Heart left ventricle (tissue), 16 donors: ENCODE data around the gene ZNF683. TPM values are rescaled to one million over a fixed set of nuclear protein-coding genes. Genes with fewer than 3 reads are reported as not detected.

ENCODE experiments used
- ATAC-seq, 4 donors: fragments of 200-7000 bp; cut with Tn5 transposase; one replicate each; pipeline ENCODE4 v1.9.1; 2020 to 2022; ENCODE audit warnings: moderate library complexity in 4 of 4, mild to moderate bottlenecking in 3 of 4, moderate number of reproducible peaks in 1 of 4
- DNase-seq, 5 donors: peaks; one replicate each; pipeline ENCODE4 v3.0.0-alpha.2; 2020
- H3K27ac ChIP-seq, 12 donors: fragments of 200-600 bp; sonication (generic) in 4 of 12; one replicate each; pipeline versions ENCODE4 v1.5.0 to v1.8.0; 2016 to 2022; ENCODE audit warnings: mild to moderate bottlenecking in 2 of 12
- H3K27me3 ChIP-seq, 9 donors: fragments of 200-600 bp; sonication (generic) in 2 of 9; one replicate each; pipeline versions ENCODE4 v1.5.1 to v1.8.0; 2016 to 2022; ENCODE audit warnings: mild to moderate bottlenecking in 3 of 9
- H3K36me3 ChIP-seq, 9 donors: fragments of 200-600 bp; sonication (generic) in 2 of 9; one replicate each; pipeline versions ENCODE4 v1.5.0 to v1.8.0; 2018 to 2022; ENCODE audit warnings: mild to moderate bottlenecking in 2 of 9
- H3K4me1 ChIP-seq, 12 donors: fragments of 200-600 bp; sonication (generic) in 4 of 12; one replicate each; pipeline versions ENCODE4 v1.5.0 to v1.8.0; 2016 to 2022; ENCODE audit warnings: mild to moderate bottlenecking in 3 of 12
- H3K4me3 ChIP-seq, 12 donors: fragments of 200-600 bp; sonication (generic) in 4 of 12; one replicate each; pipeline versions ENCODE4 v1.5.0 to v1.8.0; 2017 to 2022; ENCODE audit warnings: mild to moderate bottlenecking in 9 of 12, moderate library complexity in 4 of 12
- H3K9me3 ChIP-seq, 12 donors: fragments of 200-600 bp; sonication (generic) in 4 of 12; one replicate each; pipeline versions ENCODE4 v1.5.0 to v1.8.0; 2016 to 2022; ENCODE audit warnings: mild to moderate bottlenecking in 1 of 12
- POLR2A ChIP-seq, 2 donors: fragments of 450-650 bp; IDR thresholded peaks; one replicate each; pipeline ENCODE4 v1.6.1; 2017; ENCODE audit warnings: antibody characterized with exemption in 2 of 2, mild to moderate bottlenecking in 2 of 2, moderate library complexity in 2 of 2
- WGBS, 4 donors: extraction: QIAGEN DNeasy Blood & Tissue Kit in 2 of 4; methylation state at CpG; one replicate each; pipeline versions ENCODE4 v1.1.5 to v1.1.7; 2013 to 2018; 5-methylcytosine and 5-hydroxymethylcytosine counted together
- intact Hi-C, 10 donors: fragments of 100-400 bp; cut with DNase I; formaldehyde crosslinking; loops; one replicate each; pipeline versions ENCODE4 v1.11.1 to v1.14.2; 2022
- polyA plus RNA-seq, 2 donors: library from polyadenylated mRNA; stranded (reverse); fragments of 200-250 nt; gene quantifications; one replicate each; pipeline ENCODE4 v1.2.3, GENCODE V29; 2013
- total RNA-seq, 9 donors: library from RNA; depleted of rRNA in 2 of 9; stranded (reverse); fragments of >200 nt in 2 of 9; fragmentation: NEBNext Ultra II Directional in 3 of 9; extraction: Animal tissue kit (Norgen Biotek cat#: 25700) in 3 of 9; gene quantifications; one replicate each; pipeline versions ENCODE4 v1.1.0 to v1.2.4, GENCODE V29; 2016 to 2023
- TF ChIP-seq, protein P1 (sequence below), 12 donors: fragments of 200-600 bp; sonication (generic) in 4 of 12; IDR thresholded peaks; one replicate each; pipeline versions ENCODE4 v1.5.0 to v1.8.0; 2018 to 2022; ENCODE audit warnings: antibody characterized with exemption in 12 of 12, mild to moderate bottlenecking in 5 of 12
- donor health status: ischemic (EF 13 %, LVEDD 7.1; RV severe dilation, severe dysfunction).
- donor health status: healthy with polysubstance abuse.
- donor health status: DM: no; HTN: yes; CAD: no.
- donor health status: DM: no; HTN: no; CAD: no.
- donor health status: ischemic (EF 25% LVEDD 6.9; RV normal size, moderate dysfunction).
- donor health status: ischemic (EF 25% LVEDD 5.7; RV mildly dilated, moderate dysfunction).
- donor health status: healthy.
- donor health status: DM: yes; HTN: yes; CAD: no.
- donor health status: ischemic (EF 35%, LVEDD 5.7; RV mildly dilated, moderate dysfunction).
- donor health status: nonischemic (EF 11% LVEDD 7.7; RV severe dilation, severe dysfunction).
- donor health status: DM: yes; HTN: yes; CAD: no.
- donor health status: PGD.
- donor health status: ischemic (EF 29% LVEDD 5.4; RV normal size, mild dysfunction).
- donor health status: nonischemic (EF 23%, LVEDD 6.1; RV moderate dilation, normal function).

ZNF683 gene
- total and polyA plus RNA-seq, 11 donors: 0.04 to 1.2 (median 0.38) TPM; not detected in 7

DNA sequence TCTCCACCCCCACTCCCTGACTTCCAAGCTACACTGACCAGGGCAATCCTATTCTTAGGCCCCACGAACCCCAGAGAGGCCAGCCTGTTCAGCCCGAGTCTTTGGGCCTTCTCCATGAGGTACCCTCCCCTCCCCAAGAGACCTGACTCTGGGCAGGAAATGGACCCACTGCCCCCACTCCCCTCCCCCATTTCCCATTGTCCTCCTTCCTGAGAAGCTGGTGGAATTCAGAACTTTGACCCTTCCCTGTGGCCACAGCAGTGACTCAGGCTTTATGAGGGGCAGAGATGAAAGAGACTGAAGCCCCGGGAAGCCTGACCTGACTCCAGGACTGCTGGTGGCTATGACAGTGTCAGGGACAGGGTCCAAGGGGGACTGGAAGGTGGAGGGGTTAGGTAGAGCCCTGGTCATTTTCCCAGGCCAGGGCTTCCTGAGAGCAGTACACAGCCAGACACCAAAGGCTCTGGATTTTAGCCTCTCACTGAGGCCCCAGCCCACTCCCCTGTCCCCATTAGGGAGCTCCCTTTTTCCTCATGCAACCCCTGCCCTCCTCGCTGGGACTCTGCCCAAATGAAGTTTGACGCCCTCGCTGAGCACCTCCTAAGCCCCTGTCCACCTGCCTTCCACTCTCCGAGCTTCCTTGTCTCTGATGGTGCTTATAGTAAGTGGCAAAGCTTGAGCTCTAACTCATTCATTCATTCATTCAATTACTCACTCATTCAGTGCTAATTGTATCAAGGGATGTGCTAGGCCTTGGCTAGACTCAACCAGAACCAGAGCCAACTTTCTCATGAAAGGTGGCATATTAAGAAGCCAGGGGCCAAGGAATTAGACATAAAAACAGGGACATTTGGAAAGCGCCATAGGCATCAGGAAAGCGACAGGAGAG is 21.6 kb downstream of the ZNF683 start:
- no peaks in the 10 kb centered on the region for H3K36me3 ChIP-seq
- DNase-seq (no peak), ATAC-seq (peak in 1 of 4 donors; percentile 9)
- H3K4me3 ChIP-seq: no peak overlapping the region
- no peaks in the 10 kb centered on the region for H3K9me3 ChIP-seq
- WGBS, 4 donors: 77 to 83% (median 79%) methylated on average over 9 of the region's 9 CpGs
- no peak overlapping the region for H3K27ac ChIP-seq
- peaks cover 0 to 6% (median 0%) of the 10 kb centered on the region in 12 donors for H3K4me1 ChIP-seq
- peaks cover 0 to 19% (median 0%) of the 10 kb centered on the region in 9 donors for H3K27me3 ChIP-seq
- TF ChIP-seq, protein P1, sequence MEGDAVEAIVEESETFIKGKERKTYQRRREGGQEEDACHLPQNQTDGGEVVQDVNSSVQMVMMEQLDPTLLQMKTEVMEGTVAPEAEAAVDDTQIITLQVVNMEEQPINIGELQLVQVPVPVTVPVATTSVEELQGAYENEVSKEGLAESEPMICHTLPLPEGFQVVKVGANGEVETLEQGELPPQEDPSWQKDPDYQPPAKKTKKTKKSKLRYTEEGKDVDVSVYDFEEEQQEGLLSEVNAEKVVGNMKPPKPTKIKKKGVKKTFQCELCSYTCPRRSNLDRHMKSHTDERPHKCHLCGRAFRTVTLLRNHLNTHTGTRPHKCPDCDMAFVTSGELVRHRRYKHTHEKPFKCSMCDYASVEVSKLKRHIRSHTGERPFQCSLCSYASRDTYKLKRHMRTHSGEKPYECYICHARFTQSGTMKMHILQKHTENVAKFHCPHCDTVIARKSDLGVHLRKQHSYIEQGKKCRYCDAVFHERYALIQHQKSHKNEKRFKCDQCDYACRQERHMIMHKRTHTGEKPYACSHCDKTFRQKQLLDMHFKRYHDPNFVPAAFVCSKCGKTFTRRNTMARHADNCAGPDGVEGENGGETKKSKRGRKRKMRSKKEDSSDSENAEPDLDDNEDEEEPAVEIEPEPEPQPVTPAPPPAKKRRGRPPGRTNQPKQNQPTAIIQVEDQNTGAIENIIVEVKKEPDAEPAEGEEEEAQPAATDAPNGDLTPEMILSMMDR (IDR thresholded peaks at IDR 0.05): no peak
- intact Hi-C loops: no loop called here

DNA sequence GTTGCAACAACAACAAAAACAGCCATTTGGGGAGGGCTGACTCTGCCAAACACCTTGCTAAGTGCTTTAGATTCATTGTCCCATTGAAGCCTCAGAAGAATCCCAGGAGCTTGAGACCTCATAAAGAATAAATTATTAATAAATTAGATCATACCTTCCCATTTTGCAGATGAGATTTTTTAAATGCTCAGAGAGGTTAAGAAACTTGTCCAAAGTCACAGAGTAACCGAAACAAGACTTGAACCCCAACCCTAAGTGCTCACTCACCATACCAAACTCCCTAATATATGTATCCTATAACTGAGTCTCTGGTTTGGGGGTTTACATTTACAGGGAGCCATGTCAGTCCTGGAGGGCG is 22.2 kb downstream of the ZNF683 start:
- TF ChIP-seq, protein P1 (IDR thresholded peaks at IDR 0.05): no peak
- TF ChIP-seq POLR2A (IDR thresholded peaks at IDR 0.05): no peak
- DNase-seq (no peak), ATAC-seq (no peak)
- Histone ChIP-seq H3K27me3 (peaks cover 0 to 12% (median 0%) of the 10 kb centered on the region in 9 donors), H3K4me3 (no peak overlapping the region), H3K27ac (no peak overlapping the region), H3K36me3 (no peaks in the 10 kb centered on the region), H3K4me1 (peaks cover 0 to 6% (median 0%) of the 10 kb centered on the region in 12 donors), H3K9me3 (no peaks in the 10 kb centered on the region)
- intact Hi-C loops: no loop called here
- WGBS, 4 donors: 77 to 84% (median 82%) methylated on average over 2 of the region's 2 CpGs

GRCh38 chr1:26349877-26350244 is 22.7 kb downstream of the ZNF683 start:
- Histone ChIP-seq H3K4me3 (no peak overlapping the region), H3K36me3 (no peaks in the 10 kb centered on the region), H3K27me3 (peaks cover 0 to 8% (median 0%) of the 10 kb centered on the region in 9 donors), H3K4me1 (peaks cover 0 to 6% (median 0%) of the 10 kb centered on the region in 12 donors), H3K9me3 (no peaks in the 10 kb centered on the region), H3K27ac (no peak overlapping the region)
- WGBS, 4 donors: 79 to 95% (median 87%) methylated on average over 5 of the region's 5 CpGs
- DNase-seq: no peak
- TF ChIP-seq, protein P1 (IDR thresholded peaks at IDR 0.05): no peak
- no peak for TF ChIP-seq POLR2A (IDR thresholded peaks at IDR 0.05)
- ATAC-seq: no peak
- intact Hi-C loops: no loop called here

- DNase-seq: no peak
- H3K4me3 ChIP-seq: no peak overlapping the region
- no peaks in the 10 kb centered on the region for H3K36me3 ChIP-seq
- 79 to 83% (median 81%) methylated on average over 7 of the region's 7 CpGs for WGBS, 4 donors
- peaks cover 0 to 6% (median 0%) of the 10 kb centered on the region in 12 donors for H3K4me1 ChIP-seq
- no peak for TF ChIP-seq POLR2A (IDR thresholded peaks at IDR 0.05)
- TF ChIP-seq, protein P1 (IDR thresholded peaks at IDR 0.05): no peak
- no peak overlapping the region for H3K27ac ChIP-seq
- no peaks in the 10 kb centered on the region for H3K9me3 ChIP-seq
- H3K27me3 ChIP-seq: peaks cover 0 to 7% (median 0%) of the 10 kb centered on the region in 9 donors
- ATAC-seq: no peak
- intact Hi-C loops: no loop called here
Observed at GRCh38 chr1:26349188-26349876, 23.2 kb downstream of the ZNF683 start.
